Measurements from ENCODE around the gene PRKCH.

- TF ChIP-seq REST (IDR thresholded peaks at IDR 0.05) (no peak), RCOR1 (IDR thresholded peaks at IDR 0.05; ENCODE audit: low read depth, low read length) (no peak), CTCF (IDR thresholded peaks at IDR 0.05) (no peak), RFX5 (IDR thresholded peaks at IDR 0.05) (no peak), MAX (IDR thresholded peaks at IDR 0.05) (no peak), ELK1 (IDR thresholded peaks at IDR 0.05; ENCODE audit: low read depth, low read length) (no peak), BHLHE40 (IDR thresholded peaks at IDR 0.05; ENCODE audit: low read depth, low read length) (no peak), HOXB13 (CRISPR knock-in tag; IDR thresholded peaks at IDR 0.05; ENCODE audit: low read depth) (no peak)
These were observed 51.6 kb downstream of the PRKCH start for GRCh38 chr14:61372842-61373555.

All from A549 (cell line).